IMR-90 (cell line): Measurements from ENCODE around the gene SWI5. TPM values are rescaled to one million over a fixed set of nuclear protein-coding genes. Genes with fewer than 3 reads are reported as not detected.

Source experiments
- ATAC-seq: fragments of 200-7000 bp; cut with Tn5 transposase; 2 replicates; pipeline ENCODE4 v1.9.1; 2020; ENCODE audit warnings: low read depth, mild to moderate bottlenecking, moderate library complexity
- BruUV-seq: library from RNA; stranded (reverse); fragments of 400-500 nt; replicated peaks from 2 replicates; lab custom pipeline; 2021; lab: Mats Ljungman, UMichigan
- CTCF ChIA-PET: fragments of 300-600 bp; formaldehyde crosslinking; extraction: SDS; loops from one replicate; lab custom pipeline; 2021; ENCODE audit warnings: antibody characterized with exemption; lab: Yijun Ruan, JAX
- POLR2A ChIA-PET: fragments of 300-600 bp; sonication (Branson Sonifier 250); formaldehyde crosslinking; loops from one replicate; lab custom pipeline; 2022; ENCODE audit warnings: antibody characterized with exemption; ENCODE audit not compliant: unreplicated experiment; lab: Charles Lee
- DNase-seq: peaks from one replicate; pipeline ENCODE4 v3.0.0; 2013
- H2AFZ ChIP-seq: replicated peaks from 2 replicates; pipeline ENCODE3; 2013; ENCODE audit warnings: low read length, mild to moderate bottlenecking; ENCODE audit not compliant: poor library complexity
- H2AK5ac ChIP-seq: 2 replicates; pipeline ENCODE4 v1.6.1; 2013; ENCODE audit warnings: low read depth, low read length, inconsistent platforms
- H2AK9ac ChIP-seq: replicated peaks from 2 replicates; pipeline ENCODE3; 2013; ENCODE audit warnings: mild to moderate bottlenecking, low read depth, low read length, moderate library complexity; ENCODE audit not compliant: poor library complexity
- H2BK120ac ChIP-seq: 2 replicates; pipeline ENCODE4 v1.6.1; 2013; ENCODE audit warnings: low read depth, low read length, inconsistent platforms
- H2BK15ac ChIP-seq: 3 replicates; pipeline ENCODE4 v1.6.1; 2013; ENCODE audit warnings: low read depth, low read length, inconsistent platforms
- H2BK20ac ChIP-seq: 2 replicates; pipeline ENCODE4 v1.6.1; 2013; ENCODE audit warnings: low read depth, mild to moderate bottlenecking, inconsistent platforms, low read length, moderate library complexity
- H2BK5ac ChIP-seq: 2 replicates; pipeline ENCODE4 v1.6.1; 2013; ENCODE audit warnings: mild to moderate bottlenecking, low read depth, low read length, inconsistent platforms; ENCODE audit not compliant: poor library complexity, severe bottlenecking
- H3K14ac ChIP-seq: replicated peaks from 2 replicates; pipeline ENCODE4 v1.6.1; 2013; ENCODE audit warnings: low read depth, low read length, inconsistent platforms
- H3K18ac ChIP-seq: 2 replicates; pipeline ENCODE4 v1.6.1; 2013; ENCODE audit warnings: low read depth, low read length, control low read depth
- H3K23ac ChIP-seq: 2 replicates; pipeline ENCODE4 v1.6.1; 2013; ENCODE audit warnings: low read depth, low read length, inconsistent platforms
- H3K27ac ChIP-seq: 2 replicates; pipeline ENCODE4 v1.5.1; 2013; ENCODE audit warnings: mild to moderate bottlenecking, control low read depth, low read length; ENCODE audit not compliant: insufficient read depth
- H3K27me3 ChIP-seq: 2 replicates; pipeline ENCODE4 v1.6.1; 2013; ENCODE audit warnings: low read length; ENCODE audit not compliant: control insufficient read depth, insufficient read depth
- H3K36me3 ChIP-seq: 2 replicates; pipeline ENCODE4 v1.6.1; 2013; ENCODE audit warnings: low read length, mixed read lengths; ENCODE audit not compliant: control insufficient read depth, insufficient read depth
- H3K4ac ChIP-seq: 2 replicates; pipeline ENCODE4 v1.6.1; 2013; ENCODE audit warnings: low read depth, low read length, inconsistent platforms
- H3K4me1 ChIP-seq: 2 replicates; pipeline ENCODE4 v1.6.1; 2013; ENCODE audit warnings: low read length, mixed read lengths; ENCODE audit not compliant: control insufficient read depth, insufficient read depth
- H3K4me2 ChIP-seq: 2 replicates; pipeline ENCODE4 v1.6.1; 2013; ENCODE audit warnings: low read depth, mild to moderate bottlenecking, control low read depth, low read length, moderate library complexity
- H3K4me3 ChIP-seq: 2 replicates; pipeline ENCODE4 v1.5.1; 2013; ENCODE audit warnings: low read depth, mild to moderate bottlenecking, control low read depth, low read length, moderate library complexity; ENCODE audit not compliant: insufficient read depth
- H3K56ac ChIP-seq: 2 replicates; pipeline ENCODE4 v1.6.1; 2013; ENCODE audit warnings: low read length, inconsistent platforms; ENCODE audit not compliant: insufficient read depth; ENCODE audit errors: extremely low read depth
- H3K79me1 ChIP-seq, 2 experiments: 2 replicates each; pipeline ENCODE4 v1.6.1; 2013; ENCODE audit warnings: low read length in 2 of 2, inconsistent platforms in 1 of 2, low read depth in 1 of 2
- H3K9ac ChIP-seq: 2 replicates; pipeline ENCODE4 v1.6.1; 2013; ENCODE audit warnings: low read depth, low read length, control low read depth
- H3K9me1 ChIP-seq: 2 replicates; pipeline ENCODE4 v1.6.1; 2013; ENCODE audit warnings: low read length, inconsistent platforms; ENCODE audit not compliant: insufficient read depth
- H3K9me3 ChIP-seq: 2 replicates; pipeline ENCODE4 v1.6.1; 2013; ENCODE audit warnings: low read length; ENCODE audit not compliant: control insufficient read depth, insufficient read depth
- H4K20me1 ChIP-seq: 2 replicates; pipeline ENCODE4 v1.6.1; 2013; ENCODE audit warnings: low read length, inconsistent platforms; ENCODE audit not compliant: insufficient read depth
- H4K5ac ChIP-seq: 2 replicates; pipeline ENCODE4 v1.6.1; 2013; ENCODE audit warnings: mild to moderate bottlenecking, low read depth, low read length, control low read depth
- H4K8ac ChIP-seq, 2 experiments: 2 replicates each; pipeline ENCODE4 v1.6.1; 2013; ENCODE audit warnings: low read depth in 2 of 2, low read length in 2 of 2, control low read depth in 1 of 2, inconsistent platforms in 1 of 2
- H4K91ac ChIP-seq: 2 replicates; pipeline ENCODE4 v1.6.1; 2013; ENCODE audit warnings: low read depth, low read length, inconsistent platforms; ENCODE audit not compliant: insufficient read depth
- ELK1 ChIP-seq: fragments of 150-350 bp; IDR thresholded peaks from 2 replicates; pipeline ENCODE4 v1.6.1; 2016; ENCODE audit warnings: low read depth, mild to moderate bottlenecking, low read length, moderate library complexity, borderline replicate concordance
- MAZ ChIP-seq: IDR thresholded peaks from 2 replicates; pipeline ENCODE4 v1.6.1; 2012; ENCODE audit warnings: low read depth, mild to moderate bottlenecking, low read length, improper control_type of control experiment, moderate library complexity, borderline replicate concordance
- NFE2L2 ChIP-seq: fragments of 150-350 bp; IDR thresholded peaks from 2 replicates; pipeline ENCODE4 v1.6.1; 2016; ENCODE audit warnings: low read depth, mild to moderate bottlenecking, low read length
- RAD21 ChIP-seq: IDR thresholded peaks from 2 replicates; pipeline ENCODE4 v1.6.1; 2012; ENCODE audit warnings: low read length, improper control_type of control experiment
- WGBS, 2 experiments: methylation state at CpG; one replicate each; pipeline versions ENCODE4 v1.1.5 to v1.1.7; 2013; ENCODE audit warnings: missing lambda C conversion rate in 2 of 2; ENCODE audit not compliant: insufficient read length in 1 of 2; ENCODE audit errors: extremely low coverage in 2 of 2; 5-methylcytosine and 5-hydroxymethylcytosine counted together
- dilution Hi-C: fragments of 300-500 bp; cut with HindIII; formaldehyde crosslinking; loops from one replicate; pipeline ENCODE4 v1.14.3; 2018; ENCODE audit warnings: low sequenced_read_pairs; ENCODE audit not compliant: unreplicated experiment
- in situ Hi-C: fragments of 300-500 bp; cut with MboI; formaldehyde crosslinking; loops from 3 replicates; pipeline ENCODE4 v1.14.3; 2019; ENCODE audit warnings: low sequenced_read_pairs, inconsistent platforms, mixed read lengths
- intact Hi-C: fragments of 100-400 bp; cut with micrococcal nuclease; formaldehyde crosslinking; loops from 2 replicates; pipeline ENCODE4 v1.10.0; 2022
- polyA plus RNA-seq, 3 experiments: library from polyadenylated mRNA; depleted of rRNA; stranded (reverse); fragments of >200 nt; gene quantifications; 2 replicates each; pipeline ENCODE4 v1.2.3, GENCODE V29; 2012; ENCODE audit warnings: low replicate concordance in 1 of 3
- total RNA-seq: library from RNA; depleted of rRNA; stranded (reverse); fragments of >200 nt; gene quantifications from 2 replicates; pipeline ENCODE4 v1.2.3, GENCODE V29; 2012

The SWI5 gene
- total and polyA plus RNA-seq, 2 of the 4 experiments (the other 2 are of a cell fraction): 38.9 to 93.5 TPM

GRCh38 chr9:128321343-128321742 is 45.3 kb downstream of the SWI5 start:
- no peak overlapping the region for H3K27ac ChIP-seq
- ATAC-seq (no peak), DNase-seq (no peak)
- WGBS, 2 experiments: no CpG with 5 or more reads among the region's 7 CpGs
- no TSS peak for BruUV-seq
- H2BK5ac ChIP-seq: no peak overlapping the region
- H3K18ac ChIP-seq: no peak overlapping the region
- no peak overlapping the region for H2BK120ac ChIP-seq
- peak overlapping the region; percentile 89 for H2AK9ac ChIP-seq
- TF ChIP-seq NFE2L2 (no peak), ELK1 (no peak), MAZ (no peak), RAD21 (no peak)
- peak overlapping the region; percentile 80; the same call in 1 of the 2 replicates for H3K4ac ChIP-seq
- H3K14ac ChIP-seq: no peak overlapping the region
- no peaks in the 10 kb centered on the region for H3K27me3 ChIP-seq
- H2AK5ac ChIP-seq: no peak overlapping the region
- peaks cover 21% of the 10 kb centered on the region for H3K36me3 ChIP-seq
- H4K20me1 ChIP-seq: 0 out of 2 replicates have a peak, but pooled peaks cover 4% of the 10 kb centered on the region
- intact Hi-C loops (no loop called here), in situ Hi-C loops (no loop called here), dilution Hi-C loops (no loop called here)
- H4K8ac ChIP-seq: peak overlapping the region; percentile 99 to 100; a peak in 3 of 4 replicates
- no peak overlapping the region for H2BK15ac ChIP-seq
- peaks cover 5% of the 10 kb centered on the region for H3K4me1 ChIP-seq
- H3K79me1 ChIP-seq: peaks cover 38 to 51% of the 10 kb centered on the region in 2 experiments
- no peak overlapping the region for H2BK20ac ChIP-seq
- H3K4me2 ChIP-seq: peak overlapping the region; percentile 95; the same call in 1 of the 2 replicates
- peak overlapping the region; percentile 89; the same call in 1 of the 2 replicates for H3K9ac ChIP-seq
- ChIA-PET CTCF (no interaction called here), POLR2A (no interaction called here)
- no peak overlapping the region; the same call in 1 of the 2 replicates for H4K5ac ChIP-seq
- no peaks in the 10 kb centered on the region for H3K9me3 ChIP-seq
- no peak overlapping the region for H3K4me3 ChIP-seq
- peaks cover 2% of the 10 kb centered on the region; the same call in 1 of the 2 replicates for H3K9me1 ChIP-seq
- H3K23ac ChIP-seq: no peak overlapping the region; the same call in 1 of the 2 replicates
- H4K91ac ChIP-seq: no peak overlapping the region
- no peak overlapping the region for H2AFZ ChIP-seq
- H3K56ac ChIP-seq: no peak overlapping the region
